Lung (tissue), 12 donors: Measurements from ENCODE around the gene IGFBP7. TPM values are rescaled to one million over a fixed set of nuclear protein-coding genes. Genes with fewer than 3 reads are reported as not detected.

Experiments
- ATAC-seq: fragments of 200-7000 bp; cut with Tn5 transposase; one replicate; pipeline ENCODE4 v1.9.1; 2020; ENCODE audit warnings: moderate number of reproducible peaks; ENCODE audit not compliant: insufficient read depth, low FRiP score
- DNase-seq, 3 donors: peaks; one replicate each; pipeline ENCODE4 v3.0.0-alpha.2; 2013 to 2017
- H3K27ac ChIP-seq, 2 donors: one replicate each; pipeline ENCODE4 v1.5.1; 2013; ENCODE audit warnings: mild to moderate bottlenecking in 2 of 2, moderate library complexity in 2 of 2, control low read depth in 1 of 2, inconsistent platforms in 1 of 2, low read depth in 1 of 2, low read length in 1 of 2
- H3K27me3 ChIP-seq, 3 donors: one replicate each; pipeline ENCODE4 v1.5.1; 2013; ENCODE audit warnings: low read length in 2 of 3; ENCODE audit not compliant: control insufficient read depth in 3 of 3, insufficient read depth in 3 of 3
- H3K36me3 ChIP-seq, 4 donors: one replicate each; pipeline ENCODE4 v1.5.1; 2013; ENCODE audit warnings: low read length in 4 of 4, mild to moderate bottlenecking in 1 of 4, moderate library complexity in 1 of 4; ENCODE audit not compliant: control insufficient read depth in 4 of 4, insufficient read depth in 4 of 4
- H3K4me1 ChIP-seq, 5 donors: one replicate each; pipeline ENCODE4 v1.5.1; 2013; ENCODE audit warnings: low read length in 5 of 5, mild to moderate bottlenecking in 2 of 5, moderate library complexity in 1 of 5; ENCODE audit not compliant: control insufficient read depth in 5 of 5, insufficient read depth in 5 of 5
- H3K4me3 ChIP-seq: one replicate; pipeline ENCODE4 v1.5.1; 2013; ENCODE audit warnings: mild to moderate bottlenecking, control low read depth, moderate library complexity
- H3K9ac ChIP-seq, 2 donors: one replicate each; pipeline ENCODE4 v1.5.1; 2013; ENCODE audit warnings: low read length in 2 of 2, control low read depth in 1 of 2; ENCODE audit not compliant: insufficient read depth in 1 of 2
- H3K9me3 ChIP-seq, 4 donors: one replicate each; pipeline ENCODE4 v1.5.1; 2013; ENCODE audit warnings: low read length in 3 of 4, mild to moderate bottlenecking in 1 of 4, moderate library complexity in 1 of 4; ENCODE audit not compliant: control insufficient read depth in 4 of 4, insufficient read depth in 3 of 4
- whole genome bisulfite sequencing, 2 donors: extraction: QIAGEN DNeasy Blood & Tissue Kit; methylation state at CpG; one replicate each; pipeline ENCODE4 v1.1.7; 2013; 5-methylcytosine and 5-hydroxymethylcytosine counted together
- polyA plus RNA-seq, 2 donors: library from polyadenylated mRNA; stranded (reverse); fragments of 200-250 nt; gene quantifications; one replicate each; pipeline ENCODE4 v1.2.1, GENCODE V29; 2013
- total RNA-seq, 2 donors: library from RNA; depleted of rRNA in 1 of 2; stranded (reverse); fragments of >200 nt in 1 of 2; gene quantifications; one replicate each; pipeline ENCODE4 v1.2.1, GENCODE V29; 2014 to 2021
- TF ChIP-seq, protein P1 (sequence below): IDR thresholded peaks from 2 replicates; pipeline ENCODE4 v1.5.1; 2012; ENCODE audit warnings: mild to moderate bottlenecking; ENCODE audit errors: control extremely low read depth, extremely low read depth
- donor health status: control.
- donor health status: control.
- donor health status: Bipolar disorder and iron deficiency.
- donor health status: healthy.
- donor health status: DM: yes; HTN: yes; CAD: no.

IGFBP7 gene
- total and polyA plus RNA-seq, 4 donors: 212 to 517 (median 399) TPM

DNA sequence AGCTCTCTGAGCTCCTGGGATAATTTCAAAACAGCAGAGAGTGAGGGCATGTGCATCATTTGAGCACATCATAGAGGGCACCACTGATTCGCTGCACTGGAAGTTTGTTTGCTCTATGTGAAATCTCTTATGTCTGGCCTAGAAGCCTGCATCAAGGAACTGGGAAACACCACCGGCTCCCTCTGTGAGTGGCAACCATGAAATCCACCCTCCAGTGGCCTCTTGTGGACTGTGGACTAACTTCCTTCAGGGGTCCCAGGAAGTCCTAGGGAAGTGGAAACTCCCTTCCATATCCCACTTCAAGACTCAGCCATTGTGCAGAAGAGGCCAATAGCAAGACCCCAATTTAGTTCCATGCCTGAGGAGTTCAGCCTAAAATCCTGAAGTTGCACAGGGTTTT lies 48.0 kb upstream of the IGFBP7 start:
- DNase-seq (peak in 2 of 3 donors; percentile 33 to 41), ATAC-seq (no peak)
- Histone ChIP-seq H3K36me3 (no peaks in the 10 kb centered on the region), H3K9me3 (peaks cover 0 to 4% (median 0%) of the 10 kb centered on the region in 4 donors), H3K4me3 (no peak overlapping the region), H3K27ac (no peak overlapping the region), H3K4me1 (peaks cover 0 to 13% (median 0%) of the 10 kb centered on the region in 5 donors), H3K9ac (no peak overlapping the region), H3K27me3 (peaks cover 0 to 3% (median 0%) of the 10 kb centered on the region in 3 donors)
- WGBS, 2 donors: 66 to 80% methylated on average over 2 of the region's 2 CpGs
- TF ChIP-seq, protein P1, sequence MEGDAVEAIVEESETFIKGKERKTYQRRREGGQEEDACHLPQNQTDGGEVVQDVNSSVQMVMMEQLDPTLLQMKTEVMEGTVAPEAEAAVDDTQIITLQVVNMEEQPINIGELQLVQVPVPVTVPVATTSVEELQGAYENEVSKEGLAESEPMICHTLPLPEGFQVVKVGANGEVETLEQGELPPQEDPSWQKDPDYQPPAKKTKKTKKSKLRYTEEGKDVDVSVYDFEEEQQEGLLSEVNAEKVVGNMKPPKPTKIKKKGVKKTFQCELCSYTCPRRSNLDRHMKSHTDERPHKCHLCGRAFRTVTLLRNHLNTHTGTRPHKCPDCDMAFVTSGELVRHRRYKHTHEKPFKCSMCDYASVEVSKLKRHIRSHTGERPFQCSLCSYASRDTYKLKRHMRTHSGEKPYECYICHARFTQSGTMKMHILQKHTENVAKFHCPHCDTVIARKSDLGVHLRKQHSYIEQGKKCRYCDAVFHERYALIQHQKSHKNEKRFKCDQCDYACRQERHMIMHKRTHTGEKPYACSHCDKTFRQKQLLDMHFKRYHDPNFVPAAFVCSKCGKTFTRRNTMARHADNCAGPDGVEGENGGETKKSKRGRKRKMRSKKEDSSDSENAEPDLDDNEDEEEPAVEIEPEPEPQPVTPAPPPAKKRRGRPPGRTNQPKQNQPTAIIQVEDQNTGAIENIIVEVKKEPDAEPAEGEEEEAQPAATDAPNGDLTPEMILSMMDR: no peak

DNA sequence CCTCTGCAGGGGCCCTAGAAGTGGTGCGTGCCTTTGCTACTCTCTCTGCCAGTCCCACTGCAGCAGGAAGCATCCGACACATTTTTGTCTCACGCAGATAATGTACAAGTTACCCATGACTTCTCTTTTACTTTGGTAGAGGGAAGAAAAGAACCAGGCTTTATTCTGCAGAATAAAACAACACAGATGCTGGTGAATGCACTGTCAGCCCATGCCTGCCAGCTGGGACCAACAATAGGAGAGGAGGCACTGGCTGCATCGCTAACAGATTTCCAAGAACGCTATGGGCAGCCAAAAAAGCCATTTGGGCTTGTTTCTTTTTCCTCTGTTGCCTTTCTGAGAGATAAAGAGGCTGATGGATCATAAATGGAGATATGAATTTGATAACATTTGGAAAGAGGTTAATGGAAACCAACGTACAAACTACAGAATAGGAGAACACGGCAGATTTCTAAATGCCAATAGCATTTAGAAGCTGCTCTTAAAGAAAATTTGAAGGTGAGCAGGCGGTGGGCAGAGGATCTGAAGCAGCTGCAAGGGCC lies 47.5 kb upstream of the IGFBP7 start:
- TF ChIP-seq, protein P1: no peak
- Histone ChIP-seq H3K4me3 (no peak overlapping the region), H3K36me3 (no peaks in the 10 kb centered on the region), H3K27me3 (peaks cover 0 to 3% (median 0%) of the 10 kb centered on the region in 3 donors), H3K9ac (no peak overlapping the region), H3K9me3 (peaks cover 0 to 4% (median 0%) of the 10 kb centered on the region in 4 donors), H3K4me1 (peaks cover 0 to 14% (median 0%) of the 10 kb centered on the region in 5 donors), H3K27ac (no peak overlapping the region)
- WGBS, 2 donors: 91 to 92% methylated on average over 8 of the region's 8 CpGs
- ATAC-seq (no peak), DNase-seq (no peak)

GRCh38 chr4:57156242-57156990 lies 46.2 kb upstream of the IGFBP7 start:
- 77 to 81% methylated on average over 7 of the region's 7 CpGs for WGBS, 2 donors
- no peak for ATAC-seq
- peaks cover 0 to 14% (median 0%) of the 10 kb centered on the region in 5 donors for H3K4me1 ChIP-seq
- TF ChIP-seq, protein P1: no peak
- no peak for DNase-seq
- no peak overlapping the region for H3K9ac ChIP-seq
- no peak overlapping the region for H3K4me3 ChIP-seq
- H3K9me3 ChIP-seq: peaks cover 0 to 4% (median 0%) of the 10 kb centered on the region in 4 donors
- no peaks in the 10 kb centered on the region for H3K36me3 ChIP-seq
- no peak overlapping the region for H3K27ac ChIP-seq
- H3K27me3 ChIP-seq: peaks cover 0 to 3% (median 0%) of the 10 kb centered on the region in 3 donors
